Mesothelial cell of epicardium (in vitro differentiated cells): ENCODE measurements around the gene CPTP. TPM values are rescaled to one million over a fixed set of nuclear protein-coding genes. Genes with fewer than 3 reads are reported as not detected.
A peak's percentile ranks its signal among the peaks of the same experiment; 100 is the strongest.

Source experiments
- DNase-seq, 2 experiments: peaks; one replicate each; pipeline ENCODE4 v3.0.0; 2021; ENCODE audit warnings: low spot score in 2 of 2; ENCODE audit not compliant: unreplicated experiment in 2 of 2
- H3K27ac Mint-ChIP-seq: 2 replicates; pipeline ENCODE4 v1.8.0; 2021; ENCODE audit warnings: mixed read lengths
- H3K27me3 Mint-ChIP-seq: 2 replicates; pipeline ENCODE4 v1.8.0; 2021; ENCODE audit warnings: low read depth, mixed read lengths
- H3K36me3 Mint-ChIP-seq: 2 replicates; pipeline ENCODE4 v1.8.0; 2021; ENCODE audit warnings: mixed read lengths
- H3K4me1 Mint-ChIP-seq: 2 replicates; pipeline ENCODE4 v1.8.0; 2021; ENCODE audit warnings: mixed read lengths
- H3K4me3 Mint-ChIP-seq: 2 replicates; pipeline ENCODE4 v1.8.0; 2021; ENCODE audit warnings: mild to moderate bottlenecking, moderate library complexity, mixed read lengths
- H3K9me3 Mint-ChIP-seq: 2 replicates; pipeline ENCODE4 v1.8.0; 2021; ENCODE audit warnings: mixed read lengths
- total RNA-seq: library from RNA; stranded (reverse); gene quantifications from 3 replicates; pipeline ENCODE4 v1.2.1, GENCODE V29; 2021
- TF ChIP-seq, protein P1 (sequence below): fragments of 200-600 bp; sonication (generic); IDR thresholded peaks from one replicate; pipeline ENCODE4 v1.5.0; 2021; ENCODE audit warnings: antibody characterized with exemption; ENCODE audit not compliant: unreplicated experiment

The CPTP gene
- total RNA-seq, 1 donor from 2014 or later, result 17.8 TPM

- TF ChIP-seq, protein P1, sequence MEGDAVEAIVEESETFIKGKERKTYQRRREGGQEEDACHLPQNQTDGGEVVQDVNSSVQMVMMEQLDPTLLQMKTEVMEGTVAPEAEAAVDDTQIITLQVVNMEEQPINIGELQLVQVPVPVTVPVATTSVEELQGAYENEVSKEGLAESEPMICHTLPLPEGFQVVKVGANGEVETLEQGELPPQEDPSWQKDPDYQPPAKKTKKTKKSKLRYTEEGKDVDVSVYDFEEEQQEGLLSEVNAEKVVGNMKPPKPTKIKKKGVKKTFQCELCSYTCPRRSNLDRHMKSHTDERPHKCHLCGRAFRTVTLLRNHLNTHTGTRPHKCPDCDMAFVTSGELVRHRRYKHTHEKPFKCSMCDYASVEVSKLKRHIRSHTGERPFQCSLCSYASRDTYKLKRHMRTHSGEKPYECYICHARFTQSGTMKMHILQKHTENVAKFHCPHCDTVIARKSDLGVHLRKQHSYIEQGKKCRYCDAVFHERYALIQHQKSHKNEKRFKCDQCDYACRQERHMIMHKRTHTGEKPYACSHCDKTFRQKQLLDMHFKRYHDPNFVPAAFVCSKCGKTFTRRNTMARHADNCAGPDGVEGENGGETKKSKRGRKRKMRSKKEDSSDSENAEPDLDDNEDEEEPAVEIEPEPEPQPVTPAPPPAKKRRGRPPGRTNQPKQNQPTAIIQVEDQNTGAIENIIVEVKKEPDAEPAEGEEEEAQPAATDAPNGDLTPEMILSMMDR, result no peak
- peak overlapping the region; percentile 85 for H3K4me3 Mint-ChIP-seq
- H3K36me3 Mint-ChIP-seq, result peaks cover 2% of the 10 kb centered on the region
- H3K27me3 Mint-ChIP-seq, result no peaks in the 10 kb centered on the region
- H3K27ac Mint-ChIP-seq, result no peak overlapping the region
- DNase-seq, result no peak
- H3K9me3 Mint-ChIP-seq, result no peaks in the 10 kb centered on the region
- peaks cover 16% of the 10 kb centered on the region for H3K4me1 Mint-ChIP-seq
Observed at GRCh38 chr1:1322952-1323351, 1.6 kb upstream of the CPTP start.

DNA sequence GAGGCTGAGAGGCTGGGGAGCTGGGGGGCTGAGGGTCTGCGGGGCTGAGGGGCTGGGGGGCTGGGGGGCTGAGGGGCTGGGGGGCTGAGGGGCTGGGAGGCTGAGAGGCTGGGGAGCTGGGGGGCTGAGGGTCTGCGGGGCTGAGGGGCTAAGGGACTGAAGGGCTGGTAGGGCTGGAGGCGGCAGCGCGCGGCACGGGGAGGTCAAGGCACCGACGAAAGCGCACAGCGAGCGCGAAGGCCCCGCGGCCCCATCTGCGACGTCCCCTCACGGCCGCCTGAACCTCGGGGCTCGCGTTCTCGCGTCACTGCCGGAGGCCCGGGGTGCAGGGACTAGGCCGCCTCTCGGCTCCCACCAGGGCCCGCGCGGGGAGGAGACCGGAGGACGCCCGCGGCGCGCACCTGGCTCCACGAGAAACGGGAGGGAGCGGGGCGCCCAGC, 498 bp upstream of the CPTP start:
- Mint-ChIP-seq H3K9me3 (no peaks in the 10 kb centered on the region), H3K36me3 (peaks cover 2% of the 10 kb centered on the region), H3K27me3 (no peaks in the 10 kb centered on the region), H3K4me1 (peaks cover 14% of the 10 kb centered on the region), H3K27ac (no peak overlapping the region), H3K4me3 (peak overlapping the region; percentile 86)
- DNase-seq, result no peak
- TF ChIP-seq, protein P1, result no peak

- Mint-ChIP-seq H3K27me3 (no peaks in the 10 kb centered on the region), H3K27ac (peak overlapping the region; percentile 39)
Observed at GRCh38 chr1:1325288-1326074, 879 bp downstream of the CPTP start.

DNA sequence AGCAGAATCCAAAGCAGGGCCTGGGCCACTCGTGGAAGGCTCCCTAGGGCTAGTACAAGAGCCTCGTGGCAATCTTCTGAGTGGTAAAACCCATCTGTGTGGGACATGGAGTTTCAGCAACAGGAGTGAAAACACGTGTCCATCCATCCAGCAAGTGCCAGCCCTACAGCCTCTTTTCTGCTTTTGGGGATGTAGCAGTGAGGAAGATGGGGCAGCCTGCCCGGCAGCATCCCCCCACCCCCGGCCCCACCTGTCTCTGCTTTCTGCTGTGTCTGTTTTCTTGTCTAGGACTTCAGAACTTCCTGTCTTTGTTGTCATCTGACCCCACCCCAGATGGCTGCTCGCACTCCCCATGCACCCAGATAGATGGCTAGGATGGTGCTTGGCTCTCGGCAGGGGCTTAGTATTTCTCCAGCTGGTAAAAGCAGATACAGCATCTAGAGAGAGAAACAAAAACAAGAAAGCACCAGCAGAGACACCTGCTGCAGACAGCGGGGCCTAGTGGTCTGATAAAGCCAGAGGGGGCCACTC, 1.5 kb downstream of the CPTP start:
- peaks cover 17% of the 10 kb centered on the region for H3K4me1 Mint-ChIP-seq
- no peak overlapping the region for H3K27ac Mint-ChIP-seq
- H3K4me3 Mint-ChIP-seq, result peak overlapping the region; percentile 63
- H3K36me3 Mint-ChIP-seq, result no peaks in the 10 kb centered on the region
- DNase-seq, result no peak
- no peaks in the 10 kb centered on the region for H3K9me3 Mint-ChIP-seq
- no peaks in the 10 kb centered on the region for H3K27me3 Mint-ChIP-seq
- TF ChIP-seq, protein P1, result no peak

More at GRCh38 chr1:1325288-1326074, 879 bp downstream of the CPTP start:
- Mint-ChIP-seq H3K4me3 (peak overlapping the region; percentile 63), H3K36me3 (no peaks in the 10 kb centered on the region), H3K9me3 (no peaks in the 10 kb centered on the region), H3K4me1 (peaks cover 15% of the 10 kb centered on the region)
- TF ChIP-seq, protein P1, result no peak
- DNase-seq, result no peak

- TF ChIP-seq, protein P1, result no peak
- Mint-ChIP-seq H3K4me3 (peak overlapping the region; percentile 47), H3K36me3 (no peaks in the 10 kb centered on the region), H3K27ac (no peak overlapping the region), H3K9me3 (no peaks in the 10 kb centered on the region), H3K4me1 (peaks cover 14% of the 10 kb centered on the region), H3K27me3 (no peaks in the 10 kb centered on the region)
- DNase-seq, result no peak
Observed at GRCh38 chr1:1327291-1327690, 2.7 kb downstream of the CPTP start.
